Pulmonary artery endothelial cell (primary cell): ENCODE results near the gene KRT6A. TPM values are rescaled to one million over a fixed set of nuclear protein-coding genes. Genes with fewer than 3 reads are reported as not detected.
"Not testable (repeated sequence)": the region's sequence is repeated elsewhere in the genome, so short reads cannot be mapped to it uniquely, and the experiment has no call there.

Source experiments
- DNase-seq: peaks from one replicate; pipeline ENCODE4 v3.0.0-alpha.2; 2011; ENCODE audit warnings: low read depth, low spot score
- total RNA-seq: library from RNA; depleted of rRNA; stranded (reverse); fragments of >200 nt; gene quantifications from 2 replicates; pipeline ENCODE4 v1.2.3, GENCODE V29; 2014

KRT6A gene
- total RNA-seq, 1 donor from 2014 or later, result 0.79 TPM

- no peak for DNase-seq
These were observed 28.2 kb downstream of the KRT6A start for GRCh38 chr12:52464897-52465296.

- no peak for DNase-seq
These were observed 31.4 kb downstream of the KRT6A start for GRCh38 chr12:52461693-52462092.

GRCh38 chr12:52458861-52459260, 34.2 kb downstream of the KRT6A start:
- no peak for DNase-seq

DNA sequence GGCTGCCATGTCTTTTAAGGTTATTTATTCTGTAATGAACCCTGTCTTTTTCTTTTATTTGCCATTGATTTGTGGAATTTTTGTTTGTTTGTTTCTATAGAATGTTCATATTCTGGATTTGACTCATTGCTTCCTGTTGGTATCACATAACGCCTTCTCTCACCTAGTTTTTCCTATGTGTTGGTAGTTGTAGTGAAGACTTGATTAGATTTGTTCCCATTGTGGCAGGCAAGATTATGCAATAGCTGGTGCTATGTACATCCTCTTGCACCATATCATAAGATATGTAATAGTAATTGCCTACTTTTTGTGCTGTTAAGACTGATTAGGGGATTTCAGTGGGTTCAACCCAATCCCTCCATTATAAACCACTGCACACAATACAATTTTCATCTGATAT, 37.2 kb downstream of the KRT6A start:
- no peak for DNase-seq

- no peak for DNase-seq
These were observed 38.5 kb downstream of the KRT6A start for GRCh38 chr12:52454411-52455201.

- no peak for DNase-seq
These were observed 41.0 kb downstream of the KRT6A start, which contains the start of gene KRT6B for GRCh38 chr12:52452101-52452500. Gene KRT6B, minus strand, starts transcription at chr12:52452146. Its CDS starts 68 bp downstream, at chr12:52452078.

DNA sequence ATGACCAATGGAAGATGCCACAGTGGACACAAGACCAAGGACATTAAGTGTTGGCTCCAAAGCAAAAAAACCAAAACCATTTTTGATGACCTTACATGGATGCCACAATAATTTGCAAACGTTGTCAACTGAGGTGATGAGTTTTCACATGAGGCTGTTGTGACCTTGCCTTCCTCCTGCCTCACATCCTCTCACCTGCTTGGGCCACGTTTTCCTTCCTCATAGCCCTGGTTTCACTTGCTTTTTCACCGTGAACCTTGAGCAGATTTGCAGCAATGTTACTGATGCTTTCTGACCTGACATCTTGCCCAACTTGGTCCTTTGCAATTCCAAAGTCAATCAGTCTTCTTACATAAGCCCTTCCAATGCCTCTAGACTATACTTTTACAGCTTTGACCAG, 44.8 kb downstream of the KRT6A start:
- no peak for DNase-seq

DNA sequence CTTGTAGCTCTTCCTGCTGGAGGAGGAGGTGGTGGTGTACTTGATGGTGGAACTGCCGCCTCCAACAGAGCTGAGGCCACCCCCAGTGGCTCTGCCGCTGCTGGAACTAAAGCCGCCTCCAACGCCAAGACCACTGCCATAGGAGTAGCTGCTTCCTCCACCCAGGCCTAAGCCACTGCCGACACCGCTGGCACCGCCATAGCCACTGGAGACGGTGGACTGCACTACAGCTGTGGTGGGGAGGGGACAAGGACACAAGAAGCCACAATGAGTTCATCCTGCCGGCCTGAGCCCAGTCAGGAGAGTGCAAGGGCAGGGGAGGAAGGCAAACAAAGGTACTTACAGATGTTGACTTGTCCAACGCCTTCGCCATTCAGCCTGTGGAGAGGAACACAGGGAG, 45.9 kb downstream of the KRT6A start:
- not testable (repeated sequence) for DNase-seq

- no peak for DNase-seq
These were observed 46.6 kb downstream of the KRT6A start for GRCh38 chr12:52446367-52447045.

DNA sequence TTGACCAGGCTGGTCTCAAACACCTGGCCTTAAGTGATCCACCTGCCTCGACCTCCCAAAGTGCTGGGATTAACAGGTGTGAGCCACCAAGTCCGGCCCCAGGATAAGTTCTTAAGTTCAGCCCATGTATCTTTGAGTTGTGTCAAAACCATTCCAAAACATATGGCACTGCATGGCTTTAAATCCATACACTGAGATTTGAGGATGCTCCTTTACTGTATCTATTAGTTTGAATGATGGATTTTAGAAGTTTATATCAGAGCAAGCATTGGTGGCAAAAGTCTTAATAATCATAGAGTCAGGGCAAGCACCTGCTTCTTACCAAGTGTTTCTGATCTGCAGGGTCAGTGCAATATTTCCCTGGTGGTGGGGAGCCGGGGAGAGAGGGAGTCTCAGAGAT, 47.2 kb downstream of the KRT6A start:
- no peak for DNase-seq

DNA sequence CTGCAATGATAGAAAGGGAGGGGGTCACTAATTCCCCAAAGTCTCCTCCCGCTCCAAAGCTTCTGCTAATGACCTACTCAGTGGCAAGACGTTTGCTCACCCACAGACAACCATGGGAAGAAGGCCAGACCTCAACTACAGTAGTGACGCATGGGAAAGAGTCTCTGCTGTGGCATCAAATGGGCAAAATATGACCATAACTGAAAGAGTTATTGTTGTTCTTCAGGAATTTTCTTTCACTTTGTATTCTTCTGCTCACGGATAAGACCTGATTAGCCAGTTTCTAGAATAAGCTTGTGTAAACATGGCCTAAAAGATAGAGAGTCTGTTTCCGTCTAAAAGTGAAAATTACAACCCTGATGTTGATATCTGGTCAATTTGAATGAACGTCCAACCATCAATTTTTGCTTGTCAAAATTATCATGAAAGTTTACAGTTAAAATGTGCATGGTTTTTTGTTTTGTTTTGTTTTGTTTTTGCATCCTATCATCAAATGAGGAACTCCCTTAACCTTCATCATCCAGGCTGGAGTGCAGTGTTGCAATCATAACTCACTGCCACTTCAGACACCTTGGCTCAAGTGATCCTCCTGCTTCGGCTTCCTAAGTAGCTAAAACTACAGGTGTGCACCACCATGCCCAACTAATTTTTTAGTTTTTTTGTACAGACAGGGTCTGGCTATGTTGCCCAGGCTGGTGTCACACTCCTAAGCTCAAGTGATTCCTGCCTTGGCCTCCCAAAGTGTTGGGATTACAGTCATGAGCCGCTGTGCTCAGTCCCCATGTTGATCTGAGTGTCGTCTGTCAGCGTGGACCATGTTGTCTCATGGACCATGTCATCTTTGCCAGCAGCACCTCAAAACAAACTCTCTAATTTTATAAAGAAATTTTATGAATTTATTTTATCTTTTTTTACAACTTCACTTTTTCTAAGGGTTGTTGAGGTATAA, 48.1 kb downstream of the KRT6A start:
- no peak for DNase-seq

GRCh38 chr12:52443966-52444365, 49.1 kb downstream of the KRT6A start:
- no peak for DNase-seq

GRCh38 chr12:52442600-52443061, 50.4 kb downstream of the KRT6A start:
- DNase-seq, result no peak

GRCh38 chr12:52441320-52441911, 51.6 kb downstream of the KRT6A start:
- DNase-seq, result no peak

- no peak for DNase-seq
These were observed 52.2 kb downstream of the KRT6A start for GRCh38 chr12:52440821-52441319.

GRCh38 chr12:52439845-52440244, 53.2 kb downstream of the KRT6A start:
- DNase-seq, result no peak

GRCh38 chr12:52439420-52439819, 53.6 kb downstream of the KRT6A start:
- no peak for DNase-seq

GRCh38 chr12:52438305-52439301, 54.5 kb downstream of the KRT6A start:
- DNase-seq, result no peak

GRCh38 chr12:52437508-52437907, 55.5 kb downstream of the KRT6A start:
- DNase-seq, result no peak
